A549 (cell line): ENCODE data around the gene SLBP. TPM values are rescaled to one million over a fixed set of nuclear protein-coding genes. Genes with fewer than 3 reads are reported as not detected.

Experiments
- ATAC-seq, 2 experiments: fragments of 200-7000 bp in 1 of 2; fragments of >200 bp in 1 of 2; cut with Nextera tagmentation in 1 of 2; cut with Tn5 transposase in 1 of 2; 3 replicates each; pipeline versions ENCODE4 v1.8.0 to v1.9.1; 2018 to 2020; ENCODE audit warnings: mild to moderate bottlenecking in 1 of 2, moderate library complexity in 1 of 2
- CTCF ChIA-PET: fragments of 300-600 bp; sonication (Branson Sonifier 250); formaldehyde crosslinking; extraction: SDS; loops from one replicate; lab custom pipeline; 2021; ENCODE audit warnings: antibody characterized with exemption, inconsistent platforms; lab: Yijun Ruan, JAX
- POLR2A ChIA-PET: fragments of 350-600 bp; formaldehyde crosslinking; extraction: SDS; loops from one replicate; lab custom pipeline; 2021; ENCODE audit warnings: antibody characterized with exemption, inconsistent platforms; lab: Yijun Ruan, JAX
- DNase-seq, 2 experiments: peaks; one replicate each; pipeline versions ENCODE4 v3.0.0 to v3.0.0-alpha.2; 2011 to 2016; ENCODE audit warnings: low read depth in 1 of 2, low spot score in 1 of 2
- FAIRE-seq: peaks from 2 replicates; lab custom pipeline; 2011; peaks lifted over from hg19 to GRCh38; lab: Jason Lieb, UNC
- H3K27ac ChIP-seq, 2 experiments: fragments of >200 bp; sonication (Bioruptor Twin); formaldehyde crosslinking; 3 replicates each; pipeline ENCODE4 v1.5.1; 2016 to 2017
- H3K4me1 ChIP-seq: fragments of >200 bp; sonication (Bioruptor Twin); formaldehyde crosslinking; 3 replicates; pipeline ENCODE4 v1.6.1; 2016
- H3K4me2 ChIP-seq: fragments of >200 bp; sonication (Bioruptor Twin); formaldehyde crosslinking; 3 replicates; pipeline ENCODE4 v1.6.1; 2016
- H3K4me3 ChIP-seq: fragments of >200 bp; sonication (Bioruptor Twin); formaldehyde crosslinking; 3 replicates; pipeline ENCODE4 v1.5.1; 2016
- H3K9me3 ChIP-seq: fragments of >200 bp; sonication (Bioruptor Twin); formaldehyde crosslinking; 3 replicates; pipeline ENCODE4 v1.6.1; 2016
- BHLHE40 ChIP-seq: IDR thresholded peaks from 2 replicates; pipeline ENCODE4 v1.6.1; 2012; ENCODE audit warnings: low read depth, low read length, inconsistent platforms
- CHD2 ChIP-seq: fragments of 150-350 bp; IDR thresholded peaks from 2 replicates; pipeline ENCODE4 v1.6.1; 2014; ENCODE audit warnings: low read length; ENCODE audit not compliant: partially characterized antibody
- E2F6 ChIP-seq: IDR thresholded peaks from 2 replicates; pipeline ENCODE4 v1.6.1; 2012; ENCODE audit warnings: low read depth, borderline replicate concordance
- EHF ChIP-seq: fragments of 250-450 bp; sonication (Bioruptor Pico); IDR thresholded peaks from 2 replicates; pipeline ENCODE4 v1.5.0; 2020; ENCODE audit warnings: mild to moderate bottlenecking
- ELK1 ChIP-seq: fragments of 150-350 bp; IDR thresholded peaks from 2 replicates; pipeline ENCODE4 v1.6.1; 2014; ENCODE audit warnings: low read depth, mild to moderate bottlenecking, low read length
- EP300 ChIP-seq, 2 experiments: fragments of >200 bp; sonication (Bioruptor Twin); formaldehyde crosslinking; IDR thresholded peaks; 2 replicates in 1 of 2; 3 replicates in 1 of 2; pipeline ENCODE4 v1.6.1; 2016 to 2017
- FOXS1 ChIP-seq: fragments of 250-450 bp; sonication (Bioruptor Pico); IDR thresholded peaks from 2 replicates; pipeline ENCODE4 v1.5.0; 2020; ENCODE audit warnings: mild to moderate bottlenecking, moderate library complexity
- HES2 ChIP-seq: fragments of >200 bp; sonication (Bioruptor Twin); formaldehyde crosslinking; IDR thresholded peaks from 2 replicates; pipeline ENCODE4 v1.6.1; 2016
- HEYL ChIP-seq: fragments of 250-450 bp; sonication (Bioruptor Pico); IDR thresholded peaks from 2 replicates; pipeline ENCODE4 v1.8.0; 2021; ENCODE audit warnings: mild to moderate bottlenecking, moderate library complexity
- HOXB5 ChIP-seq: fragments of 250-450 bp; sonication (Bioruptor Pico); IDR thresholded peaks from 2 replicates; pipeline ENCODE4 v1.5.0; 2020; ENCODE audit warnings: mild to moderate bottlenecking, moderate library complexity
- JUNB ChIP-seq: fragments of >200 bp; sonication (Bioruptor Twin); formaldehyde crosslinking; IDR thresholded peaks from 2 replicates; pipeline ENCODE4 v1.6.1; 2016
- MAZ ChIP-seq: fragments of 150-350 bp; IDR thresholded peaks from 2 replicates; pipeline ENCODE4 v1.6.1; 2014; ENCODE audit warnings: antibody characterized with exemption, low read depth, low read length, borderline replicate concordance
- MYC ChIP-seq: IDR thresholded peaks from 2 replicates; pipeline ENCODE4 v1.6.1; 2012; ENCODE audit warnings: mild to moderate bottlenecking, inconsistent platforms, low read length, improper control_type of control experiment, borderline replicate concordance
- NR3C1 ChIP-seq: fragments of >200 bp; sonication (Bioruptor Twin); formaldehyde crosslinking; IDR thresholded peaks from 3 replicates; pipeline ENCODE4 v1.6.1; 2017
- PBX3 ChIP-seq: IDR thresholded peaks from 2 replicates; pipeline ENCODE4 v1.6.1; 2012
- POLR2AphosphoS2 ChIP-seq: conservative IDR thresholded peaks from 2 replicates; pipeline ENCODE4 v1.6.1; 2012; ENCODE audit warnings: low read length, improper control_type of control experiment, inconsistent platforms
- RARB ChIP-seq: fragments of 250-450 bp; sonication (Bioruptor Pico); IDR thresholded peaks from 2 replicates; pipeline ENCODE4 v1.8.0; 2021; ENCODE audit warnings: mild to moderate bottlenecking, moderate library complexity
- RCOR1 ChIP-seq: fragments of 150-350 bp; IDR thresholded peaks from 2 replicates; pipeline ENCODE4 v1.6.1; 2014; ENCODE audit warnings: antibody characterized with exemption, low read length, low read depth
- RNF2 ChIP-seq: fragments of 200-600 bp; sonication (generic); IDR thresholded peaks from 2 replicates; pipeline ENCODE4 v1.6.1; 2016; ENCODE audit warnings: low read depth, mild to moderate bottlenecking, antibody characterized with exemption, moderate library complexity, borderline replicate concordance
- ZFP36 ChIP-seq: fragments of 450-650 bp; IDR thresholded peaks from 2 replicates; pipeline ENCODE4 v1.6.1; 2014; ENCODE audit warnings: borderline replicate concordance; ENCODE audit not compliant: partially characterized antibody
- WGBS: methylation state at CpG from one replicate; pipeline ENCODE4 v1.1.6; 2017; ENCODE audit errors: missing lambda C conversion rate; 5-methylcytosine and 5-hydroxymethylcytosine counted together
- polyA plus RNA-seq, 4 experiments: library from polyadenylated mRNA; depleted of rRNA in 3 of 4; stranded (reverse); fragments of >200 nt; fragmentation: RNase III in 1 of 4; extraction: RNeasy Plus Mini Kit Qiagen cat#74134 plus additional on column Dnase treatment in 1 of 4; gene quantifications; 2 replicates in 3 of 4; 3 replicates in 1 of 4; pipeline ENCODE4 v1.2.3, GENCODE V29; 2011 to 2017

The SLBP gene
- polyA plus RNA-seq, 2 of the 4 experiments (the other 2 are of a cell fraction) = 80.5 to 89.9 TPM

- H3K27ac ChIP-seq = peak overlapping the region in 1 of 2 experiments; percentile 64; a peak in 2 of 6 replicates
These were observed 41.2 kb upstream of the SLBP start for GRCh38 chr4:1753294-1753696.

GRCh38 chr4:1752284-1753041 lies 40.3 kb upstream of the SLBP start:
- ChIA-PET CTCF (interaction anchor here (0.9 to 13.8 kb wide), 4 partner anchors 15 to 147 kb away, joined by 3 to 227 read pairs (median 4); no protein-coding TSS in a partner anchor), POLR2A (no interaction called here)
- no peak overlapping the region for H3K4me2 ChIP-seq
- ATAC-seq (peak in 1 of 2 experiments; percentile 34; a peak in 3 of 6 replicates), FAIRE-seq (no peak), DNase-seq (no peak)
- peaks cover 12% of the 10 kb centered on the region for H3K4me1 ChIP-seq
- H3K4me3 ChIP-seq = no peak overlapping the region
- no peak for TF ChIP-seq RCOR1
- no peak for TF ChIP-seq BHLHE40
- no peak for TF ChIP-seq HOXB5 (CRISPR knock-in tag)
- no peak for TF ChIP-seq POLR2AphosphoS2
- TF ChIP-seq RNF2 = no peak
- TF ChIP-seq NR3C1 = no peak
- no peak for TF ChIP-seq PBX3
- no peak for TF ChIP-seq EHF (CRISPR knock-in tag)
- TF ChIP-seq ZFP36 = no peak
- no peak for TF ChIP-seq RARB (CRISPR knock-in tag)
- TF ChIP-seq EP300 (IDR thresholded peaks at IDR 0.05) = no peak
- no peaks in the 10 kb centered on the region for H3K9me3 ChIP-seq
- WGBS = 92% methylated on average over 6 of the region's 35 CpGs
- H3K27ac ChIP-seq = peak overlapping the region in 1 of 2 experiments; percentile 64; a peak in 2 of 6 replicates

More at GRCh38 chr4:1753294-1753696, 41.2 kb upstream of the SLBP start:
- ATAC-seq (no peak), DNase-seq (no peak), FAIRE-seq (no peak)
- no peak for TF ChIP-seq MYC
- no peak for TF ChIP-seq JUNB
- Histone ChIP-seq H3K4me1 (peaks cover 18% of the 10 kb centered on the region), H3K9me3 (no peaks in the 10 kb centered on the region), H3K4me2 (no peak overlapping the region), H3K4me3 (no peak overlapping the region)
- 89% methylated on average over 4 of the region's 10 CpGs for WGBS
- CTCF ChIA-PET = interaction anchor here (13.8 kb wide), 1 partner anchor 59 kb away, joined by 227 read pairs; no protein-coding TSS in a partner anchor
- POLR2A ChIA-PET = no interaction called here

GRCh38 chr4:1751919-1752283 lies 39.8 kb upstream of the SLBP start:
- peak in 1 of 2 experiments; percentile 6; a peak in 2 of 6 replicates for ATAC-seq
- POLR2A ChIA-PET = no interaction called here
- FAIRE-seq = no peak
- peaks cover 12% of the 10 kb centered on the region for H3K4me1 ChIP-seq
- TF ChIP-seq E2F6 (no peak), ELK1 (no peak), MAZ (no peak), RNF2 (no peak), HEYL (CRISPR knock-in tag) (no peak), CHD2 (no peak), HES2 (no peak), FOXS1 (no peak)
- TF ChIP-seq, all 56 proteins: peak for 0
- Histone ChIP-seq H3K27ac (peak overlapping the region in 1 of 2 experiments; percentile 64; a peak in 2 of 6 replicates), H3K4me2 (no peak overlapping the region), H3K4me3 (no peak overlapping the region), H3K9me3 (no peaks in the 10 kb centered on the region)
- WGBS = no CpG with 5 or more reads among the region's 8 CpGs
- no peak for DNase-seq
- CTCF ChIA-PET = interaction anchor here (0.9 to 13.8 kb wide), 4 partner anchors 16 to 148 kb away, joined by 3 to 227 read pairs (median 4); no protein-coding TSS in a partner anchor
